Astrocyte (in vitro differentiated cells and primary cell): ENCODE results near the gene MRRF. TPM values are rescaled to one million over a fixed set of nuclear protein-coding genes. Genes with fewer than 3 reads are reported as not detected.

Experiments used
- DNase-seq: peaks from one replicate; pipeline ENCODE4 v3.0.0-alpha.2; 2010; ENCODE audit warnings: low read depth
- FAIRE-seq: peaks from 2 replicates; lab custom pipeline; 2011; peaks lifted over from hg19 to GRCh38; lab: Jason Lieb, UNC
- H2AFZ ChIP-seq: 2 replicates; pipeline ENCODE4 v1.6.0; 2012; ENCODE audit warnings: low read depth, low read length, inconsistent platforms
- H3K27ac ChIP-seq: 2 replicates; pipeline ENCODE4 v1.5.1; 2011; ENCODE audit warnings: low read depth, low read length, inconsistent platforms
- H3K27me3 ChIP-seq: 2 replicates; pipeline ENCODE4 v1.6.0; 2011; ENCODE audit warnings: low read length, inconsistent platforms; ENCODE audit not compliant: insufficient read depth
- H3K36me3 ChIP-seq: 2 replicates; pipeline ENCODE4 v1.5.1; 2011; ENCODE audit warnings: low read length, inconsistent platforms; ENCODE audit not compliant: insufficient read depth
- H3K4me1 ChIP-seq: 2 replicates; pipeline ENCODE4 v1.5.1; 2011; ENCODE audit warnings: low read length, inconsistent platforms; ENCODE audit not compliant: insufficient read depth
- H3K4me2 ChIP-seq: 2 replicates; pipeline ENCODE4 v1.6.0; 2012; ENCODE audit warnings: low read length, inconsistent platforms
- H3K4me3 ChIP-seq: 2 replicates; pipeline ENCODE4 v1.5.1; 2011; ENCODE audit warnings: low read depth, mild to moderate bottlenecking, low read length, inconsistent platforms; ENCODE audit not compliant: insufficient read depth
- H3K79me2 ChIP-seq: 2 replicates; pipeline ENCODE4 v1.6.0; 2012; ENCODE audit warnings: mild to moderate bottlenecking, low read length, inconsistent platforms; ENCODE audit not compliant: insufficient read depth
- H3K9ac ChIP-seq: 2 replicates; pipeline ENCODE4 v1.6.0; 2012; ENCODE audit warnings: mild to moderate bottlenecking, low read length, inconsistent platforms
- H3K9me3 ChIP-seq: 2 replicates; pipeline ENCODE4 v1.5.1; 2012; ENCODE audit warnings: low read depth, mild to moderate bottlenecking, low read length, inconsistent platforms; ENCODE audit not compliant: insufficient read depth
- H4K20me1 ChIP-seq: 2 replicates; pipeline ENCODE4 v1.6.0; 2012; ENCODE audit warnings: low read length, inconsistent platforms; ENCODE audit not compliant: insufficient read depth
- H3K27ac Mint-ChIP-seq: one replicate; pipeline ENCODE4 v1.8.0; 2021; ENCODE audit warnings: mild to moderate bottlenecking, mixed read lengths; ENCODE audit not compliant: unreplicated experiment
- H3K27me3 Mint-ChIP-seq: one replicate; pipeline ENCODE4 v1.8.0; 2021; ENCODE audit warnings: low read depth, mixed read lengths; ENCODE audit not compliant: unreplicated experiment
- H3K36me3 Mint-ChIP-seq: one replicate; pipeline ENCODE4 v1.8.0; 2021; ENCODE audit warnings: low read depth, mixed read lengths; ENCODE audit not compliant: unreplicated experiment
- H3K4me1 Mint-ChIP-seq: one replicate; pipeline ENCODE4 v1.8.0; 2021; ENCODE audit warnings: low read depth, mixed read lengths; ENCODE audit not compliant: unreplicated experiment
- H3K4me3 Mint-ChIP-seq: one replicate; pipeline ENCODE4 v1.8.0; 2021; ENCODE audit warnings: mild to moderate bottlenecking, moderate library complexity, mixed read lengths; ENCODE audit not compliant: unreplicated experiment
- H3K9me3 Mint-ChIP-seq: one replicate; pipeline ENCODE4 v1.8.0; 2021; ENCODE audit warnings: mild to moderate bottlenecking, mixed read lengths; ENCODE audit not compliant: unreplicated experiment
- CTCF ChIP-seq: IDR thresholded peaks from 2 replicates; pipeline ENCODE4 v1.5.1; 2011; ENCODE audit warnings: low read depth, mild to moderate bottlenecking, inconsistent platforms, low read length, moderate library complexity; ENCODE audit not compliant: insufficient read depth
- EZH2 ChIP-seq: IDR thresholded peaks from 2 replicates; pipeline ENCODE4 v1.6.1; 2012; ENCODE audit warnings: mild to moderate bottlenecking, low read length, inconsistent platforms; ENCODE audit not compliant: insufficient read depth
- total RNA-seq: library from RNA; stranded (reverse); gene quantifications from 2 replicates; pipeline ENCODE4 v1.2.1, GENCODE V29; 2021

Gene MRRF
- total RNA-seq, 1 donor from 2014 or later: 24.0 TPM

- Histone ChIP-seq H4K20me1 (peaks cover 43% of the 10 kb centered on the region), H3K79me2 (peaks cover 11% of the 10 kb centered on the region), H3K4me2 (no peak overlapping the region), H3K27me3 (no peaks in the 10 kb centered on the region), H2AFZ (no peak overlapping the region), H3K4me3 (no peak overlapping the region), H3K27ac (no peak overlapping the region), H3K36me3 (peaks cover 15% of the 10 kb centered on the region), H3K4me1 (no peaks in the 10 kb centered on the region), H3K9me3 (no peaks in the 10 kb centered on the region), H3K9ac (no peak overlapping the region)
- H3K27ac Mint-ChIP-seq: no peak overlapping the region
- H3K4me3 Mint-ChIP-seq: no peak overlapping the region
- FAIRE-seq (no peak), DNase-seq (no peak)
- TF ChIP-seq EZH2 (no peak), CTCF (no peak)
- no peaks in the 10 kb centered on the region for H3K4me1 Mint-ChIP-seq
- H3K36me3 Mint-ChIP-seq: peaks cover 12% of the 10 kb centered on the region
- H3K9me3 Mint-ChIP-seq: peaks cover 4% of the 10 kb centered on the region
- H3K27me3 Mint-ChIP-seq: no peaks in the 10 kb centered on the region
These were observed 8.5 kb upstream of the MRRF start for GRCh38 chr9:122256206-122256605.

DNA sequence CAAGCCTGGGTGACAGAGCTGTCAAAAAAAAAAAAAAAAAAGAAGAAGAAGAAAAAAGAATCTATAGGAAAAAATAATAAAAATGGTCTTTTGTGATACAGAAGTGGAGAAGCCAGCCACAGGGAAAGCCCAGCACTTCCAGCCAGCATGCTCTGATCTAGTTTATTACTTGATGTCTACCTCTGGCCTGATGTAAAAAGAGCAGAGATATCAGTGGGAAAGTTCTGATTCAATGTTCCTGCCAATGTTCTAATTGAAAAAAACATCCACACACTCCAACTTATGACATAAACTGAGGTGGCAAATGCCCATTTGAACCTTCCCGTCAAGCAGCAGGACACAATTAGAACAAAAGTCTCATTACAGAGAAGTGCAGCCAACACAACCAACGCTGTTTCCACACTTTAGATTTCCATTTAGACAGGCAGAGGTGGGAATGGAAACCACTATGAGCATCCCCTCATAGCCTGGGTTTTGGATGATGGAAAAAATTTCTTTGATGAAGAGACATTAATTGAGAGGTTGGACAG lies 5.7 kb upstream of the MRRF start:
- no peaks in the 10 kb centered on the region for H3K9me3 ChIP-seq
- H3K4me2 ChIP-seq: no peak overlapping the region
- H3K4me3 ChIP-seq: no peak overlapping the region
- no peak overlapping the region for H3K9ac ChIP-seq
- Mint-ChIP-seq H3K27ac (no peak overlapping the region), H3K4me1 (peaks cover 9% of the 10 kb centered on the region), H3K4me3 (no peak overlapping the region), H3K9me3 (peaks cover 1% of the 10 kb centered on the region), H3K27me3 (no peaks in the 10 kb centered on the region), H3K36me3 (peaks cover 6% of the 10 kb centered on the region)
- H3K4me1 ChIP-seq: peaks cover 10% of the 10 kb centered on the region
- no peak for DNase-seq
- H2AFZ ChIP-seq: no peak overlapping the region
- peaks cover 15% of the 10 kb centered on the region for H3K36me3 ChIP-seq
- no peak for FAIRE-seq
- H3K27ac ChIP-seq: no peak overlapping the region
- no peak for TF ChIP-seq EZH2
- TF ChIP-seq CTCF: no peak
- H3K79me2 ChIP-seq: peaks cover 38% of the 10 kb centered on the region
- no peaks in the 10 kb centered on the region for H3K27me3 ChIP-seq
- peaks cover 47% of the 10 kb centered on the region for H4K20me1 ChIP-seq

- no peaks in the 10 kb centered on the region for H3K9me3 Mint-ChIP-seq
- DNase-seq: peak; percentile 28
- no peak overlapping the region for H3K4me3 Mint-ChIP-seq
- peaks cover 54% of the 10 kb centered on the region for H3K79me2 ChIP-seq
- H3K27me3 Mint-ChIP-seq: no peaks in the 10 kb centered on the region
- TF ChIP-seq EZH2: no peak
- TF ChIP-seq CTCF: no peak
- H3K4me2 ChIP-seq: no peak overlapping the region
- H3K36me3 Mint-ChIP-seq: peaks cover 3% of the 10 kb centered on the region
- no peak overlapping the region for H3K9ac ChIP-seq
- H2AFZ ChIP-seq: no peak overlapping the region
- no peaks in the 10 kb centered on the region for H3K9me3 ChIP-seq
- FAIRE-seq: no peak
- H3K27ac Mint-ChIP-seq: no peak overlapping the region
- H3K27me3 ChIP-seq: no peaks in the 10 kb centered on the region
- H4K20me1 ChIP-seq: peaks cover 25% of the 10 kb centered on the region
- peaks cover 9% of the 10 kb centered on the region for H3K4me1 Mint-ChIP-seq
- peaks cover 12% of the 10 kb centered on the region for H3K36me3 ChIP-seq
- peaks cover 19% of the 10 kb centered on the region for H3K4me1 ChIP-seq
- no peak overlapping the region for H3K4me3 ChIP-seq
- no peak overlapping the region for H3K27ac ChIP-seq
These were observed 3.2 kb upstream of the MRRF start for GRCh38 chr9:122261469-122261881.
